K562 (cell line): ENCODE data around the gene FAM24A. TPM values are rescaled to one million over a fixed set of nuclear protein-coding genes. Genes with fewer than 3 reads are reported as not detected.

Experiments used
- CBX5 ChIP-seq: IDR thresholded peaks from 2 replicates; pipeline ENCODE4 v1.6.1; 2014; ENCODE audit warnings: low read depth, borderline replicate concordance
- CTCF ChIP-seq, 3 experiments: IDR thresholded peaks in 2 of 3; conservative IDR thresholded peaks in 1 of 3; 2 replicates each; pipeline ENCODE4 v1.5.1; 2011 to 2012; ENCODE audit warnings: low read length in 3 of 3, mild to moderate bottlenecking in 3 of 3, control low read depth in 2 of 3, improper control_type of control experiment in 1 of 3, inconsistent platforms in 1 of 3, low read depth in 1 of 3, mixed read lengths in 1 of 3, moderate library complexity in 1 of 3; ENCODE audit not compliant: insufficient read depth in 2 of 3
- DEAF1 ChIP-seq: fragments of 450-650 bp; formaldehyde crosslinking; IDR thresholded peaks from 2 replicates; pipeline ENCODE4 v1.4.0; 2020; ENCODE audit warnings: mild to moderate bottlenecking, moderate library complexity
- ETV1 ChIP-seq: fragments of 450-650 bp; conservative IDR thresholded peaks from 2 replicates; pipeline ENCODE4 v1.6.1; 2016; ENCODE audit warnings: missing genetic modification characterization, control low read depth, low read depth, missing compliant biosample characterization
- GATA2 ChIP-seq: sonication (generic); formaldehyde crosslinking; IDR thresholded peaks from 2 replicates; pipeline ENCODE4 v1.4.0; 2020; ENCODE audit warnings: mild to moderate bottlenecking, missing genetic modification reagents
- HDAC2 ChIP-seq: fragments of 450-650 bp; IDR thresholded peaks from 2 replicates; pipeline ENCODE4 v1.6.1; 2016; ENCODE audit warnings: mild to moderate bottlenecking
- HDAC8 ChIP-seq: fragments of 450-650 bp; IDR thresholded peaks from 2 replicates; pipeline ENCODE4 v1.6.1; 2016; ENCODE audit warnings: mild to moderate bottlenecking, missing genetic modification characterization, moderate library complexity, missing compliant biosample characterization
- HNRNPL ChIP-seq: fragments of 200-400 bp; formaldehyde crosslinking; IDR thresholded peaks from 2 replicates; pipeline ENCODE4 v1.6.1; 2017; ENCODE audit warnings: low read depth, mild to moderate bottlenecking, low read length
- MED1 ChIP-seq: sonication (generic); formaldehyde crosslinking; IDR thresholded peaks from 2 replicates; pipeline ENCODE4 v1.8.1; 2023; ENCODE audit warnings: missing genetic modification reagents, borderline replicate concordance
- PKNOX1 ChIP-seq: fragments of 450-650 bp; IDR thresholded peaks from 2 replicates; pipeline ENCODE4 v1.6.1; 2016
- POLR2AphosphoS5 ChIP-seq: IDR thresholded peaks from 2 replicates; pipeline ENCODE4 v1.6.1; 2011; ENCODE audit warnings: mild to moderate bottlenecking, low read depth, low read length, moderate library complexity; ENCODE audit not compliant: control insufficient read depth, insufficient read depth
- SMARCA5 ChIP-seq: fragments of 450-650 bp; IDR thresholded peaks from 2 replicates; pipeline ENCODE4 v1.6.1; 2016
- ZC3H8 ChIP-seq: fragments of 450-650 bp; IDR thresholded peaks from 2 replicates; pipeline ENCODE4 v1.6.1; 2017
- ZNF124 ChIP-seq: sonication (generic); formaldehyde crosslinking; IDR thresholded peaks from 2 replicates; pipeline ENCODE4 v1.8.1; 2022; ENCODE audit warnings: missing genetic modification reagents
- ZNF398 ChIP-seq: fragments of 250-450 bp; sonication (Bioruptor Pico); IDR thresholded peaks from 2 replicates; pipeline ENCODE4 v1.8.0; 2021; ENCODE audit warnings: moderate library complexity, mild to moderate bottlenecking, inconsistent platforms
- polyA plus RNA-seq, 8 experiments: library from polyadenylated mRNA; depleted of rRNA in 4 of 8; stranded (reverse) in 5 of 8; unstranded in 3 of 8; fragments of >200 nt; fragmentation: Nextera tagmentation in 2 of 8; fragmentation: Illumina TruSeq in 1 of 8; extraction: Ambion mirVana in 2 of 8; extraction: Trizol in 1 of 8; gene quantifications; 2 replicates each; pipeline versions ENCODE4 v1.2.1 to v1.2.3, GENCODE V29; 2011 to 2014; ENCODE audit warnings: inconsistent platforms in 1 of 8, missing spikeins in 1 of 8
- total RNA-seq, 7 experiments: library from RNA; depleted of rRNA in 6 of 7; stranded (reverse); fragments of >200 nt in 6 of 7; fragmentation: Illumina TruSeq in 2 of 7; extraction: Trizol in 2 of 7; gene quantifications; 2 replicates each; pipeline versions ENCODE4 v1.2.1 to v1.2.3, GENCODE V29; 2011 to 2021; ENCODE audit warnings: low replicate concordance in 1 of 7

FAM24A gene
- total and polyA plus RNA-seq, 9 of the 15 experiments (the other 6 are each of a cell fraction or from before 2014, with no cell fraction given) = not detected

GRCh38 chr10:122953902-122954730 lies 43.7 kb downstream of the FAM24A start, which contains the start of gene C10orf88 (continued):
- no peak for TF ChIP-seq ZNF398 (CRISPR knock-in tag)
- TF ChIP-seq DEAF1 (CRISPR knock-in tag) = no peak
- peak; percentile 61; the same call in 1 of the 2 replicates for TF ChIP-seq POLR2AphosphoS5
- peak; percentile 38; the same call in 1 of the 2 replicates for TF ChIP-seq HDAC2
- TF ChIP-seq SMARCA5 = no peak
- no peak for TF ChIP-seq HDAC8
- no peak for TF ChIP-seq ZC3H8
- TF ChIP-seq CTCF (IDR thresholded peaks at IDR 0.05 in 2 of 3, conservative IDR thresholded peaks at IDR 0.05 in 1 of 3; ENCODE audit: insufficient read depth in 2 of 3, low read depth in 1 of 3, low read length in 3 of 3) = no peak
- TF ChIP-seq GATA2 (CRISPR knock-in tag) = no peak
- no peak for TF ChIP-seq MED1 (CRISPR knock-in tag)
- peak; percentile 57 for TF ChIP-seq ETV1 (tag)
- no peak for TF ChIP-seq ZNF124 (CRISPR knock-in tag)
- TF ChIP-seq HNRNPL = no peak
- TF ChIP-seq CBX5 = no peak
- TF ChIP-seq PKNOX1 = peak; percentile 36; the same call in 1 of the 2 replicates
